AG09309 (cell line): ENCODE data around the gene ALG12.

Experiments used
- DNase-seq: peaks from one replicate; pipeline ENCODE4 v3.0.0-alpha.2; 2010; ENCODE audit warnings: low read depth
- H3K4me3 ChIP-seq: 2 replicates; pipeline ENCODE4 v1.5.1; 2011; ENCODE audit warnings: mild to moderate bottlenecking, low read depth, low read length, moderate library complexity; ENCODE audit not compliant: control insufficient read depth
- TF ChIP-seq, protein P1 (sequence below): IDR thresholded peaks from 2 replicates; pipeline ENCODE4 v1.5.1; 2011; ENCODE audit warnings: mild to moderate bottlenecking, low read depth, low read length, inconsistent platforms; ENCODE audit not compliant: insufficient read depth, control insufficient read depth; ENCODE audit errors: missing control alignments

ALG12 gene

GRCh38 chr22:49953027-49953679 is 34.9 kb upstream of the ALG12 start:
- TF ChIP-seq, protein P1, sequence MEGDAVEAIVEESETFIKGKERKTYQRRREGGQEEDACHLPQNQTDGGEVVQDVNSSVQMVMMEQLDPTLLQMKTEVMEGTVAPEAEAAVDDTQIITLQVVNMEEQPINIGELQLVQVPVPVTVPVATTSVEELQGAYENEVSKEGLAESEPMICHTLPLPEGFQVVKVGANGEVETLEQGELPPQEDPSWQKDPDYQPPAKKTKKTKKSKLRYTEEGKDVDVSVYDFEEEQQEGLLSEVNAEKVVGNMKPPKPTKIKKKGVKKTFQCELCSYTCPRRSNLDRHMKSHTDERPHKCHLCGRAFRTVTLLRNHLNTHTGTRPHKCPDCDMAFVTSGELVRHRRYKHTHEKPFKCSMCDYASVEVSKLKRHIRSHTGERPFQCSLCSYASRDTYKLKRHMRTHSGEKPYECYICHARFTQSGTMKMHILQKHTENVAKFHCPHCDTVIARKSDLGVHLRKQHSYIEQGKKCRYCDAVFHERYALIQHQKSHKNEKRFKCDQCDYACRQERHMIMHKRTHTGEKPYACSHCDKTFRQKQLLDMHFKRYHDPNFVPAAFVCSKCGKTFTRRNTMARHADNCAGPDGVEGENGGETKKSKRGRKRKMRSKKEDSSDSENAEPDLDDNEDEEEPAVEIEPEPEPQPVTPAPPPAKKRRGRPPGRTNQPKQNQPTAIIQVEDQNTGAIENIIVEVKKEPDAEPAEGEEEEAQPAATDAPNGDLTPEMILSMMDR: no peak
- no peak for DNase-seq

GRCh38 chr22:49951986-49952896 is 34.0 kb upstream of the ALG12 start:
- no peak overlapping the region for H3K4me3 ChIP-seq
- DNase-seq: no peak

More at GRCh38 chr22:49953027-49953679, 34.9 kb upstream of the ALG12 start:
- no peak overlapping the region for H3K4me3 ChIP-seq

GRCh38 chr22:49951678-49951985 is 33.4 kb upstream of the ALG12 start:
- TF ChIP-seq, protein P1: no peak
- H3K4me3 ChIP-seq: no peak overlapping the region
- no peak for DNase-seq

More at GRCh38 chr22:49951986-49952896, 34.0 kb upstream of the ALG12 start:
- TF ChIP-seq, protein P1: no peak

GRCh38 chr22:49951000-49951677 is 32.9 kb upstream of the ALG12 start:
- DNase-seq: no peak
- H3K4me3 ChIP-seq: no peak overlapping the region
- TF ChIP-seq, protein P1: no peak

DNA sequence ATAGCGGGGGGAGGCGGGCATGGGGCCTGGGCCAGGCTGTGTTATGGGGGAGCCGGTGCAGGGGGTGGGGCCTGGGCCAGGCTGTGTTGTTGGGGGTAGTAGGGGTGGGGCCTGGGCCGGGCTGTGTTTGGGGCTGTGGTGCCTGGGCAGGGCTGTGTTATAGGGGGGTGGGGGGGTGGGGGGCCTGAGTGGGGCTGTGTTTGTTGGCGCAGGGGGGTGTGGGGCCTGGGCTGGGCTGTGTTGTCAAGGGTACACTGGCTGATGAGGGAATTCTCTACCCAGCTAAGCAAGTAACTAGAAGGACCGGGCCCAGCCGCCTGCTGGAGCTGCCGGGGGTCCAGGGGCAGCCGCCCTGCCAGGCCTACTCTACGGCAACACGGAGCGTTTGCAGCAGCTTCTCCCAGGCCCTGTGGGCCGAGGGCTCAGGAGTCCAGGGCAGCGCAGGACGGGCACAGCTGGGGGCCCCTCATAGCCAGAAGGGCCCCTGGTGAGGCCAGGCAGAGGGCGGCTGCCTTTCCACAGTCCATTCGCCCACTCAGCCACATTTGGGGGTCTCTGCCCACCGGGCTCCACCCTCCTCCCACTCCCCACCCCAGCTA is 32.3 kb upstream of the ALG12 start:
- TF ChIP-seq, protein P1: no peak
- no peak for DNase-seq
- no peak overlapping the region for H3K4me3 ChIP-seq

DNA sequence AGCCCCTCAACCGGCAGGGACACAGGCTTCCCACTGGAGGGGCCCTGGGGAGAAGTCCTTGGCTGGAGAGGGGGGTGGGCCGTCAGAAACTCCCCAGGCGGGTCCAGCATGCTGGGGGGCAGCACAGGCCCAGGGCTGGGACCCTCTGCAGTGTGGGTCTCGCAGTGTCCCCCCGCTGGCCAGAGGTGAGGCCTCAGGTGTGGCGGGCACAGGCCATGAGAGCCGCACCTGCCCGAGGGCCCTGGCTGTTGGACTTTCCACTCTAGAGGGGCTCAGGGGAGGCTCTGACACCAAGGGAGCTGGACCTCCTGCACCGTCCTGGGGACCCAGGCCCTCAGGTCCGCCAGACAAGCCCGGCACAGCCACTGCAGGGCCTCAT is 31.7 kb upstream of the ALG12 start:
- no peak overlapping the region for H3K4me3 ChIP-seq
- TF ChIP-seq, protein P1: no peak
- no peak for DNase-seq
